Posterior cingulate gyrus (tissue), 11 donors: ENCODE measurements around the gene NUP50.
"Not testable (repeated sequence)": the region's sequence is repeated elsewhere in the genome, so short reads cannot be mapped to it uniquely, and the experiment has no call there.

Source experiments
- DNase-seq, 10 donors: peaks; one replicate each; pipeline versions ENCODE4 v3.0.0 to v3.0.0-alpha.2; 2020 to 2021; ENCODE audit warnings: mixed read lengths in 3 of 10
- intact Hi-C: fragments of 100-400 bp; cut with DNase I; formaldehyde crosslinking; loops from one replicate; pipeline ENCODE4 v1.15.1; 2023

The NUP50 gene

GRCh38 chr22:45191746-45192145 is 28.0 kb downstream of the NUP50 start:
- intact Hi-C loops, DNase-seq: not testable (repeated sequence)

- intact Hi-C loops: no loop called here
- peak in 1 of 10 donors; percentile 73 for DNase-seq
These were observed 29.0 kb downstream of the NUP50 start for GRCh38 chr22:45192701-45193187.

- no peak for DNase-seq
- intact Hi-C loops: no loop called here
These were observed 31.0 kb downstream of the NUP50 start for GRCh38 chr22:45194686-45195085.

GRCh38 chr22:45195616-45196015 is 31.9 kb downstream of the NUP50 start:
- intact Hi-C loops: no loop called here

GRCh38 chr22:45196308-45196707 is 32.6 kb downstream of the NUP50 start:
- intact Hi-C loops: no loop called here
- DNase-seq: peak in 2 of 10 donors; percentile 69 to 81

More at GRCh38 chr22:45195616-45196015, 31.9 kb downstream of the NUP50 start:
- peak in 1 of 10 donors; percentile 66 for DNase-seq

- DNase-seq: peak in 2 of 10 donors; percentile 73 to 88
- intact Hi-C loops: no loop called here
These were observed 33.3 kb downstream of the NUP50 start for GRCh38 chr22:45196926-45197605.

GRCh38 chr22:45197606-45198462 is 34.1 kb downstream of the NUP50 start:
- intact Hi-C loops: no loop called here
- peak in 3 of 10 donors; percentile 72 to 89 (median 84) for DNase-seq

- intact Hi-C loops: no loop called here
- no peak for DNase-seq
These were observed 34.7 kb downstream of the NUP50 start for GRCh38 chr22:45198463-45198795.

- intact Hi-C loops: no loop called here
- peak in 2 of 10 donors; percentile 78 to 82 for DNase-seq
These were observed 36.0 kb downstream of the NUP50 start for GRCh38 chr22:45199723-45200122.

GRCh38 chr22:45200230-45200629 is 36.5 kb downstream of the NUP50 start:
- intact Hi-C loops: no loop called here
- peak in 1 of 10 donors; percentile 75 for DNase-seq

- DNase-seq: peak in 1 of 10 donors; percentile 80
- intact Hi-C loops: no loop called here
These were observed 37.3 kb downstream of the NUP50 start for GRCh38 chr22:45200860-45201511.

GRCh38 chr22:45201678-45202332 is 38.1 kb downstream of the NUP50 start:
- intact Hi-C loops: no loop called here
- peak in 3 of 10 donors; percentile 70 to 80 (median 80) for DNase-seq

GRCh38 chr22:45202333-45203149 is 38.8 kb downstream of the NUP50 start:
- DNase-seq: peak in 3 of 10 donors; percentile 68 to 88 (median 79)
- intact Hi-C loops: no loop called here

GRCh38 chr22:45203150-45203951 is 39.6 kb downstream of the NUP50 start:
- intact Hi-C loops: no loop called here
- DNase-seq: peak in 3 of 10 donors; percentile 14 to 75 (median 24)

- peak in 2 of 10 donors; percentile 10 to 74 for DNase-seq
These were observed 40.5 kb downstream of the NUP50 start for GRCh38 chr22:45204241-45204640.

GRCh38 chr22:45204819-45205218 is 41.1 kb downstream of the NUP50 start:
- intact Hi-C loops: no loop called here
- DNase-seq: peak in 1 of 10 donors; percentile 61

More at GRCh38 chr22:45204241-45204640, 40.5 kb downstream of the NUP50 start:
- intact Hi-C loops: no loop called here

GRCh38 chr22:45205276-45205925 is 41.7 kb downstream of the NUP50 start:
- peak in 2 of 10 donors; percentile 13 to 78 for DNase-seq
- intact Hi-C loops: no loop called here

- intact Hi-C loops: no loop called here
- no peak for DNase-seq
These were observed 42.5 kb downstream of the NUP50 start for GRCh38 chr22:45206233-45206632.
